ENCODE results near the gene NF1.

- no peak for TF ChIP-seq YY1 (tag by site-specific recombination; IDR thresholded peaks at IDR 0.05)
- TF ChIP-seq, protein P1, sequence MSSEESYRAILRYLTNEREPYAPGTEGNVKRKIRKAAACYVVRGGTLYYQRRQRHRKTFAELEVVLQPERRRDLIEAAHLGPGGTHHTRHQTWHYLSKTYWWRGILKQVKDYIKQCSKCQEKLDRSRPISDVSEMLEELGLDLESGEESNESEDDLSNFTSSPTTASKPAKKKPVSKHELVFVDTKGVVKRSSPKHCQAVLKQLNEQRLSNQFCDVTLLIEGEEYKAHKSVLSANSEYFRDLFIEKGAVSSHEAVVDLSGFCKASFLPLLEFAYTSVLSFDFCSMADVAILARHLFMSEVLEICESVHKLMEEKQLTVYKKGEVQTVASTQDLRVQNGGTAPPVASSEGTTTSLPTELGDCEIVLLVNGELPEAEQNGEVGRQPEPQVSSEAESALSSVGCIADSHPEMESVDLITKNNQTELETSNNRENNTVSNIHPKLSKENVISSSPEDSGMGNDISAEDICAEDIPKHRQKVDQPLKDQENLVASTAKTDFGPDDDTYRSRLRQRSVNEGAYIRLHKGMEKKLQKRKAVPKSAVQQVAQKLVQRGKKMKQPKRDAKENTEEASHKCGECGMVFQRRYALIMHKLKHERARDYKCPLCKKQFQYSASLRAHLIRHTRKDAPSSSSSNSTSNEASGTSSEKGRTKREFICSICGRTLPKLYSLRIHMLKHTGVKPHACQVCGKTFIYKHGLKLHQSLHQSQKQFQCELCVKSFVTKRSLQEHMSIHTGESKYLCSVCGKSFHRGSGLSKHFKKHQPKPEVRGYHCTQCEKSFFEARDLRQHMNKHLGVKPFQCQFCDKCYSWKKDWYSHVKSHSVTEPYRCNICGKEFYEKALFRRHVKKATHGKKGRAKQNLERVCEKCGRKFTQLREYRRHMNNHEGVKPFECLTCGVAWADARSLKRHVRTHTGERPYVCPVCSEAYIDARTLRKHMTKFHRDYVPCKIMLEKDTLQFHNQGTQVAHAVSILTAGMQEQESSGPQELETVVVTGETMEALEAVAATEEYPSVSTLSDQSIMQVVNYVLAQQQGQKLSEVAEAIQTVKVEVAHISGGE (tag by site-specific recombination; conservative IDR thresholded peaks at IDR 0.05; ENCODE audit: low read depth): no peak
- no peak for TF ChIP-seq ZNF2 (tag by site-specific recombination; IDR thresholded peaks at IDR 0.05)
Observed at GRCh38 chr17:31381165-31381668, 286.4 kb downstream of the NF1 start.

Measured in HEK293 (cell line).